MM.1S (cell line): ENCODE data around the gene RASSF7.

Source experiments
- DNase-seq: peaks from one replicate; pipeline ENCODE4 v3.0.0-alpha.2; 2015
- H2AFZ ChIP-seq: fragments of 300-600 bp; sonication (generic); 2 replicates; pipeline ENCODE4 v1.6.0; 2016; ENCODE audit warnings: antibody characterized with exemption, low read length
- H3F3A ChIP-seq: fragments of 300-600 bp; sonication (generic); 2 replicates; pipeline ENCODE4 v1.6.1; 2016; ENCODE audit warnings: mild to moderate bottlenecking, antibody characterized with exemption, low read length, moderate library complexity, mixed read lengths; ENCODE audit not compliant: insufficient read depth
- H3K27ac ChIP-seq: fragments of 300-600 bp; sonication (generic); 2 replicates; pipeline ENCODE4 v1.5.1; 2016; ENCODE audit warnings: mild to moderate bottlenecking, low read length
- H3K27me3 ChIP-seq: fragments of 300-600 bp; sonication (generic); replicated peaks from 2 replicates; pipeline ENCODE4 v1.6.0; 2016; ENCODE audit warnings: low read length; ENCODE audit not compliant: insufficient read depth
- H3K36me3 ChIP-seq: fragments of 300-600 bp; sonication (generic); replicated peaks from 2 replicates; pipeline ENCODE4 v1.6.1; 2016; ENCODE audit warnings: mild to moderate bottlenecking, low read length, mixed read lengths; ENCODE audit not compliant: insufficient read depth
- H3K4me1 ChIP-seq: fragments of 300-600 bp; sonication (generic); 2 replicates; pipeline ENCODE4 v1.6.1; 2016; ENCODE audit warnings: low read length, mixed read lengths
- H3K4me2 ChIP-seq: fragments of 300-600 bp; sonication (generic); 2 replicates; pipeline ENCODE4 v1.6.0; 2016; ENCODE audit warnings: low read depth, low read length
- H3K4me3 ChIP-seq: fragments of 300-600 bp; sonication (generic); 2 replicates; pipeline ENCODE4 v1.5.1; 2016; ENCODE audit warnings: low read length, mixed read lengths
- H3K79me2 ChIP-seq: fragments of 300-600 bp; sonication (generic); 2 replicates; pipeline ENCODE4 v1.6.1; 2016; ENCODE audit warnings: mixed run types, low read length, mixed read lengths
- H3K9ac ChIP-seq: fragments of 300-600 bp; sonication (generic); 2 replicates; pipeline ENCODE4 v1.6.1; 2016; ENCODE audit warnings: low read length, mixed read lengths
- H3K9me2 ChIP-seq: fragments of 300-600 bp; sonication (generic); replicated peaks from 2 replicates; pipeline ENCODE4 v1.6.1; 2016; ENCODE audit warnings: mild to moderate bottlenecking, low read length, mixed read lengths; ENCODE audit not compliant: insufficient read depth
- H3K9me3 ChIP-seq: fragments of 300-600 bp; sonication (generic); replicated peaks from 2 replicates; pipeline ENCODE4 v1.6.1; 2016; ENCODE audit warnings: mild to moderate bottlenecking, low read length, mixed read lengths; ENCODE audit not compliant: insufficient read depth
- H4K20me1 ChIP-seq: fragments of 300-600 bp; sonication (generic); 2 replicates; pipeline ENCODE4 v1.6.1; 2016; ENCODE audit warnings: mild to moderate bottlenecking, low read length, moderate library complexity, mixed read lengths; ENCODE audit not compliant: insufficient read depth
- CTCF ChIP-seq: fragments of 300-600 bp; sonication (generic); IDR thresholded peaks from 2 replicates; pipeline ENCODE4 v1.5.1; 2016; ENCODE audit warnings: antibody characterized with exemption, low read length, mixed read lengths
- EZH2 ChIP-seq: fragments of 300-600 bp; sonication (generic); optimal IDR thresholded peaks from 2 replicates; pipeline ENCODE3; 2017; ENCODE audit warnings: low read depth, mild to moderate bottlenecking, antibody characterized with exemption, low read length, mixed read lengths
- EZH2phosphoT487 ChIP-seq: fragments of 300-600 bp; sonication (generic); IDR thresholded peaks from 2 replicates; pipeline ENCODE4 v1.6.1; 2018; ENCODE audit warnings: antibody characterized with exemption, low read length

Gene RASSF7

DNA sequence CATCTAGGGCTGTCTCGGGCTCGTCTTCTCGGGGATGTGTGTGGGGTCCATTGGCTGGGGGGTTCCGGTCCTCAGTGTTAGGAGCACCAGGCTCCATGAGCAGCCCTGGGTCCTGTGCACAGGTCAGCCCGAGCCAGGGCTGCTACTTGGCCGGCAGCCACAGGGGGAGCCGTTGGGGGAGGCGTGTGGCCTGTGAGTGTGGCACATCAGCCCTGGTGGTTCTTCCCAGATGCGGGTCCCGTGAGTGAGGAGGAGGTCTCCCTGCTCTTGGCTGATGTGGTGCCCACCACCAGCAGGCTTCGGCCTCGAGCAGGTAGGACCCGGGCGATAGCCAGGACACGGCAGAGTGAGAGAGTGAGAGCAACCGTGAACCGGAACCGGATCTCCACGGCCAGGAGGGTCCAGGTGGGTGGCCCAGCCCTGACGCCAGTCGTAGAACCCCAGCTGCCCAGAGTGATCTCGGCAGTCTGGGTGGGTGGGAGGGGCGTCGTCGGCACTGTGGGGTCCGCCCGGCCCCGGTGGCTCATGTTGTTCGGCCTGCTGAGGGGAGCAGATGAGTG lies 36.5 kb downstream of the RASSF7 start:
- no peaks in the 10 kb centered on the region for H3K4me1 ChIP-seq
- H3K9me2 ChIP-seq = no peaks in the 10 kb centered on the region
- no peaks in the 10 kb centered on the region for H3K9me3 ChIP-seq
- no peak overlapping the region for H3K4me2 ChIP-seq
- H3F3A ChIP-seq = no peaks in the 10 kb centered on the region
- H4K20me1 ChIP-seq = no peaks in the 10 kb centered on the region
- DNase-seq = no peak
- peaks cover 65% of the 10 kb centered on the region for H3K79me2 ChIP-seq
- no peak overlapping the region for H3K9ac ChIP-seq
- H3K36me3 ChIP-seq = peaks cover 23% of the 10 kb centered on the region
- no peak for TF ChIP-seq EZH2
- TF ChIP-seq EZH2phosphoT487 = no peak
- TF ChIP-seq CTCF = peak; percentile 18
- no peak overlapping the region for H2AFZ ChIP-seq
- no peaks in the 10 kb centered on the region for H3K27me3 ChIP-seq
- no peak overlapping the region for H3K27ac ChIP-seq
- no peak overlapping the region for H3K4me3 ChIP-seq

DNA sequence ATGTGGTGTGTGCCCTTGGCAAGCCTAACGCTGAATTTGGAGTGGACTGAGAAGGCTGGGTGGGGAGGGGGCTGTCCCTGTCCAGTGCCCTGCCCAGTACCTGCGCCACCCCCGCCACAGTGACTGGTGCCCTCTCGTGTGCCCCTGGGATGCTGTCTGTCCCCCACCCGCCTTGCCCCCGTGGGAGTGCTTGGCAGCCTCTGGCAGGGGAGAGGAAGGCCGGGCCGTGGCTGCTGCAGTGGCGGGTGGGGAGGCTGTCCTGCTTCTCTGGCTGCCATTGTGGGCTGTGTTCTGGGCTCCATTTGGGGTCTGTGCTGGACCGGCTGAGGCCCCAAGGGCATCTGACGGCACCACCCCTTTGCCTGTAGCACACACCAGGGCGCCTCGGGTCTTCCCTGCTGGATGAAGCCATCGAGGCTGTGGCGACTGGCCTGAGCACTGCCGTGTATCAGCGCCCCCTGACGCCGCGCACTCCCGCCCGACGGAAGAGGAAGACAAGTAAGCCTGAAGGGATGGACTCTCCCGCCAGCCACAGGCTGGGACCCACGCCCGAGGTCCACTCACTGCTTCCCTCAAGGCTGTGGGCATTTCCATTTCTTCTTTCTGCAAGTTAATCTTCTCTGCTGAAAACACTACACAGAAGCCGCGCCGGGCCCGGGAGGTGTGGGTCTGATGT lies 37.4 kb downstream of the RASSF7 start:
- no peak overlapping the region for H3K27ac ChIP-seq
- H3K4me3 ChIP-seq = no peak overlapping the region
- H3K9me2 ChIP-seq = no peaks in the 10 kb centered on the region
- no peaks in the 10 kb centered on the region for H4K20me1 ChIP-seq
- no peaks in the 10 kb centered on the region for H3F3A ChIP-seq
- H3K27me3 ChIP-seq = no peaks in the 10 kb centered on the region
- H3K9me3 ChIP-seq = no peaks in the 10 kb centered on the region
- no peak overlapping the region for H3K9ac ChIP-seq
- H2AFZ ChIP-seq = no peak overlapping the region
- DNase-seq = no peak
- no peak for TF ChIP-seq CTCF
- TF ChIP-seq EZH2phosphoT487 = no peak
- TF ChIP-seq EZH2 = no peak
- peaks cover 19% of the 10 kb centered on the region; the same call in 1 of the 2 replicates for H3K36me3 ChIP-seq
- H3K79me2 ChIP-seq = peaks cover 59% of the 10 kb centered on the region
- no peaks in the 10 kb centered on the region for H3K4me1 ChIP-seq
- H3K4me2 ChIP-seq = no peak overlapping the region

DNA sequence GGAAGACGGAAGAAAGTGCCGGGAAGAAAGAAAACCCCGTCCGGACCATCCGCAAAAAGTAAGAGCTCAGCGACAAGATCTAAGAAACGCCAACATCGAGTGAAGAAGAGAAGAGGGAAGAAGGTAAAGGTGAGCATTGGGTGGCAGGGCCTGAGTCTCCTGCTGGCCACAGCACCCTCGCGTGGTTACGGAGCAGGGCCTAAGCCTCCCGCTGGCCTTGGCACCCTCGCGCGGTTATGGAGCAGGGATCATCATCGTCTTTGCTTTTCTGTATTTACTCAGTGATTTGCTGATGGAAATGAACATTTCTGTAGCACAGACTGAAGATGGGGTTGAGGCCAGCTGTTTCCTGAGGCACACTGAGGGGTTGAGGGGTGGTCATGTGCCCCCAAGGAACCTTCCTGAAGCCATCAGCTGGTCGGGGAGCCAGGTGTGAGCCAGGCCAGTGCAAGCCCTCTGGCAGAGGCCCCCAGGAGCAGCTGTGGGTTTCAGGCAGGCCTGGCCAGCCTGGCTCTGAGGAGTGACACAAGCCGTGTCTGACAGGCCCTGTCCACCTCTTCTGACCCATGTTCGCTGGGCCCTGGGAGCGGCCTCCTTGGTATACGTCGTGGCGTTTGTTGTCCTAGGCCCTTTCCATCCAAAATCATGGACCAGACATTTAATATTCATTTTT lies 40.9 kb downstream of the RASSF7 start:
- no peak overlapping the region for H3K4me2 ChIP-seq
- TF ChIP-seq EZH2phosphoT487 = no peak
- TF ChIP-seq EZH2 = no peak
- no peak for TF ChIP-seq CTCF
- no peak overlapping the region for H2AFZ ChIP-seq
- no peak overlapping the region for H3K9ac ChIP-seq
- H3K4me3 ChIP-seq = no peak overlapping the region
- H3K9me3 ChIP-seq = no peaks in the 10 kb centered on the region
- H3K36me3 ChIP-seq = peaks cover 17% of the 10 kb centered on the region
- H3K79me2 ChIP-seq = peaks cover 41% of the 10 kb centered on the region
- no peak overlapping the region for H3K27ac ChIP-seq
- H3K27me3 ChIP-seq = no peaks in the 10 kb centered on the region
- no peaks in the 10 kb centered on the region for H3F3A ChIP-seq
- no peaks in the 10 kb centered on the region for H4K20me1 ChIP-seq
- H3K9me2 ChIP-seq = no peaks in the 10 kb centered on the region
- no peaks in the 10 kb centered on the region for H3K4me1 ChIP-seq
- no peak for DNase-seq
